Memory B cell (primary cell): Measurements from ENCODE around the gene SUPT3H.
"Not testable (repeated sequence)": the region's sequence is repeated elsewhere in the genome, so short reads cannot be mapped to it uniquely, and the experiment has no call there.

Experiments
- ATAC-seq: fragments of 150-1000 bp; cut with Tn5 transposase; 2 replicates; pipeline ENCODE4 v1.10.0; 2021; ENCODE audit warnings: low read depth, mild to moderate bottlenecking, moderate library complexity
- DNase-seq, 2 donors: peaks; one replicate each; pipeline ENCODE4 v3.0.0; 2022; ENCODE audit warnings: low spot score in 2 of 2
- H3K27ac Mint-ChIP-seq: one replicate; pipeline ENCODE4 v1.8.0; 2022; ENCODE audit warnings: mild to moderate bottlenecking, moderate library complexity, mixed read lengths
- H3K27me3 Mint-ChIP-seq: one replicate; pipeline ENCODE4 v1.8.0; 2022; ENCODE audit warnings: mixed read lengths
- H3K36me3 Mint-ChIP-seq: one replicate; pipeline ENCODE4 v1.8.0; 2022; ENCODE audit warnings: mild to moderate bottlenecking, mixed read lengths
- H3K4me1 Mint-ChIP-seq: one replicate; pipeline ENCODE4 v1.8.0; 2022; ENCODE audit warnings: mixed read lengths
- H3K4me3 Mint-ChIP-seq: one replicate; pipeline ENCODE4 v1.8.0; 2022; ENCODE audit warnings: mild to moderate bottlenecking, moderate library complexity, mixed read lengths
- H3K9me3 Mint-ChIP-seq: one replicate; pipeline ENCODE4 v1.8.0; 2022; ENCODE audit warnings: mixed read lengths

SUPT3H gene

DNA sequence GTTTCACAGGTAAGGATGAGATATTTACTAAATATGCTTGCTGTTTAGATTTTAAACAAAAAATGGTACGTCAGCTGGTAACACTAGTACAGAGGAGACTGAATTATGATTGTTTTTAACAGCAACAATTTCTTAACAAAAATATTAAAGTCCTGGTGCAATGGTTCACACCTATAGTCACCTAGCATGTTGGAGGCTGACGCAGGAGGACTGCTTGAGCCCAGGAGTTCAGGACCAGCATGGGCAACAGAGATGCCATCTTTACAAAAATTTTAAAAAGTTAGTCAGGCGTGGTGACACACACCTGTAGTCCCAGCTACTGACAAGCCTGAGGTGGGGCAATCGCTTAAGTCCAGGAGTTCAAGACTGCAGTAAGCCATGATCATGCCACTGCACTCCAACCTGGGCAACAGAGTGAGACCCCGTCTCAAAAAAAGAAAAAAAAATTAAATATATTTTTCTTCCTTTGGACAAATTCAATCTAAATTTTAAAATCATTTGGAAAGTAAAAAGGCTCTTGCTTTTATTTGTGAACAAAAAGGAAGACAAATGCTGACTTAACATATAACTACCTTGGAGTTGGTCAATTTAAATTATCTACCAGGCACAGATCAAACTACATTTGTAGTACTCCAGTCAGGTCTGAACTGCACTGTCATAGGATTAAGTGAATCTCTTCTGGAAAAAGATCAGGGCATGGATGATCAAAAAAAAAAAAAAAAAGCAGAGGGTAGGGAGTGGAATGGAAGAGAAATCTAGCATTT, 87.8 kb downstream of the SUPT3H start:
- H3K9me3 Mint-ChIP-seq: peaks cover 7% of the 10 kb centered on the region
- H3K4me3 Mint-ChIP-seq: no peak overlapping the region
- no peak for DNase-seq
- H3K27ac Mint-ChIP-seq: no peak overlapping the region
- peaks cover 6% of the 10 kb centered on the region for H3K36me3 Mint-ChIP-seq
- no peak for ATAC-seq
- H3K27me3 Mint-ChIP-seq: no peaks in the 10 kb centered on the region
- peaks cover 9% of the 10 kb centered on the region for H3K4me1 Mint-ChIP-seq

DNA sequence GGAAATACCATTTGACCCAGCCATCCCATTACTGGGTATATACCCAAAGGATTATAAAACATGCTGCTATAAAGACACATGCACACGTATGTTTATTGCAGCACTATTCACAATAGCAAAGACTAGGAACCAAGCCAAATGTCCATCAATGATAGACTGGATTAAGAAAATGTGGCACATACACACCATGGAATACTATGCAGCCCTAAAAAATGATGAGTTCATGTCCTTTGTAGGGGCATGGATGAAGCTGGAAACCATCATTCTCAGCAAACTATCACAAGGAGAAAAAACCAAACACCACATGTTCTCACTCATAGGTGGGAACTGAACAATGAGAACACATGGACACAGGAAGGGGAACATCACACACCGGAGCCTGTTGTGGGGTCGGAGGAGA, 91.0 kb downstream of the SUPT3H start:
- not testable (repeated sequence) for H3K4me3 Mint-ChIP-seq, DNase-seq, H3K9me3 Mint-ChIP-seq, H3K27me3 Mint-ChIP-seq, H3K4me1 Mint-ChIP-seq, H3K27ac Mint-ChIP-seq, ATAC-seq
- peaks cover 21% of the 10 kb centered on the region for H3K36me3 Mint-ChIP-seq

DNA sequence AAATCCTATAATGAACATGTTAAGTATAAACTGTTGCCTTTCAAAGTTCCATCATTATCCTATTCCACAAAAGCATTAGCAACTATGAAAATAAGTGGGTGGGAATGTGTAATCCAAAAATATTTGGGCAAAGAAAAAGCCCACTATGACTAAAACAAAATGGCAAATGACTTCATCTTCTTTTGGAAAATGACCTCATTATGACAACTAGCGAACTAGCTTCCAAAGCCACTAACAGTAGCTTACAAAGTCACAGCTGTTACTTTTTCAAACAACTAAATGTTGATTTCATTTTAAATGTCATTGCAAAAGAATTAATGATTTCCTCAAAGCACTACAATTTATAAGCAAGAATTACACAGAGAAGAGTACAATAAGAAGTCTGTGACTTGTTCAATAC, 99.4 kb downstream of the SUPT3H start:
- Mint-ChIP-seq H3K4me1 (no peaks in the 10 kb centered on the region), H3K27me3 (no peaks in the 10 kb centered on the region), H3K4me3 (no peak overlapping the region), H3K27ac (no peak overlapping the region), H3K36me3 (peaks cover 18% of the 10 kb centered on the region), H3K9me3 (peaks cover 3% of the 10 kb centered on the region)
- DNase-seq: no peak
- ATAC-seq: no peak

DNA sequence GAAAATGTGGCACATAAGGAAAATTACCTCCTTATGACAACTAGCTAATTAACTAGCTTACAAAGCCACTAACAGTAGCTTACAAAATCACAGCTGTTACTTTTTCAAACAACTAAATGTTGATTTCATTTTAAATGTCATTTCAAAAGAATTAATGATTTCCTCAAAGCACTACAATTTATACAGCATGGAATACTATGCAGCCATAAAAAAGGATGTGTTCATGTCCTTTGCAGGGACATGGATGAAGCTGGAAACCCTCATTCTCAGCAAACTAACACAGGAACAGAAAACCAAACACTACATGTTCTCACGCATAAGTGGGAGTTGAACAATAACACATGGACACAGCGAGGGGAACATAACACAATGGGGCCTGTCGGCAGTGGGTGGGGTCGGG, 100.0 kb downstream of the SUPT3H start:
- not testable (repeated sequence) for DNase-seq, H3K4me1 Mint-ChIP-seq, H3K9me3 Mint-ChIP-seq, H3K27ac Mint-ChIP-seq, ATAC-seq, H3K4me3 Mint-ChIP-seq, H3K27me3 Mint-ChIP-seq
- H3K36me3 Mint-ChIP-seq: peaks cover 20% of the 10 kb centered on the region

DNA sequence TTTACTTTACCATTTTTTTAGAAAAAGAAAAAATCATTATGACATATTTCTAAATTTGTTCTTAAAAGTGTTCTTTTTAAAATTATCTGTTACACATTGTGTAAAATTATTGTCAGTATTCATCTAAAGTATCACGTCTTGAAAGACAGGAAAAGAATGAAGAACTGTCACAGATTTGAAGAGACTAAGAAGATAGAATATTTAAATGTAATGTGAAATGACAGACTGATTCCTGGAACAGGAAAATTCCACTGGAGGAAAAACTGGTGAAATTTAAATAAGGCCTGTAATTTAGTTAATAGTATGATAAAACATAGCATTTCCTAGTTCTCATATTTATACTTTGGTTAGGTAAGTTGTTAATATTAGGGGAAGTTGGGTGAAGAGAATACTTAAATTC, 102.4 kb downstream of the SUPT3H start:
- peaks cover 27% of the 10 kb centered on the region for H3K36me3 Mint-ChIP-seq
- no peaks in the 10 kb centered on the region for H3K27me3 Mint-ChIP-seq
- H3K4me1 Mint-ChIP-seq: no peaks in the 10 kb centered on the region
- H3K9me3 Mint-ChIP-seq: peaks cover 9% of the 10 kb centered on the region
- DNase-seq (no peak), ATAC-seq (no peak)
- no peak overlapping the region for H3K27ac Mint-ChIP-seq
- H3K4me3 Mint-ChIP-seq: no peak overlapping the region

DNA sequence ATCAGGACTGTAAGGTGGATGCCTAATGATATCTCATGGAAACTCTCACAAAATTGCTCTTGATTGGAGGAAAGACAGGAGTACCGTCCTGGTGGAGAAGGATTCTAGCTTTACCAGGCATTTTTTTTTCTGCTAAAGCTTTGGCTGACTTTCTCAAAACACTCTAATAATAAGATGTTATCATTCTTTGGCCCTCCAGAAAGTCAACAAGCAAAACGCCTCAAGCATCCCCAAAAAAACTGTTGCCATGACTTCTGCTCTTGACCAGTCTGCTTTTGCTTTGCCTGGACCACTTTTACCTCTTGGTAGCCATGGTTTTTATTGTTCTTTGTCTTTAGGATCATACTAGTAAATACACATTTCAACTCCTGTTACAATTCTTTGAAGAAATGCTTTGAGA, 105.1 kb downstream of the SUPT3H start:
- peaks cover 20% of the 10 kb centered on the region for H3K36me3 Mint-ChIP-seq
- H3K27ac Mint-ChIP-seq: no peak overlapping the region
- H3K4me1 Mint-ChIP-seq: peaks cover under 1% of the 10 kb centered on the region
- ATAC-seq: no peak
- H3K9me3 Mint-ChIP-seq: peaks cover 7% of the 10 kb centered on the region
- no peak overlapping the region for H3K4me3 Mint-ChIP-seq
- no peaks in the 10 kb centered on the region for H3K27me3 Mint-ChIP-seq
- DNase-seq: no peak

DNA sequence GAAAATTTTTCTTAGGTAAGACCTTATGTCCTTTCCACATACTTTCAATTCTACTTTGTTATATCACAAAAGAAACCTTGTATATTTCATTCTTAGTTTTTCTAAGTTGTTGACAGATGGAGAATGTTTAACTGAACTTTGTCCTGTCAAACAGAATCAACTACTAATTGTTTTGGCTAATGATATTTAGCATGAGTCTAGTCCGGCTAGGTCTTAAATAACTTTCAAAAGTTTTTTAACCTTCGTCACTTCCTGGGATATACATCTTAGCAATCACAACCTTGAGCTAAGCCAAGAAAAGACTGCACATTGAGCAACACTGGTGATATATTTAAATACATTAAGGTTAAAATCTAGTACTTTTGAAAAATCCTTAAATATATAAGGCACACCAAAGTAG, 112.5 kb downstream of the SUPT3H start:
- DNase-seq: no peak
- H3K27me3 Mint-ChIP-seq: no peaks in the 10 kb centered on the region
- no peak overlapping the region for H3K27ac Mint-ChIP-seq
- H3K9me3 Mint-ChIP-seq: no peaks in the 10 kb centered on the region
- peaks cover 12% of the 10 kb centered on the region for H3K36me3 Mint-ChIP-seq
- H3K4me1 Mint-ChIP-seq: peaks cover 5% of the 10 kb centered on the region
- no peak overlapping the region for H3K4me3 Mint-ChIP-seq
- ATAC-seq: no peak

DNA sequence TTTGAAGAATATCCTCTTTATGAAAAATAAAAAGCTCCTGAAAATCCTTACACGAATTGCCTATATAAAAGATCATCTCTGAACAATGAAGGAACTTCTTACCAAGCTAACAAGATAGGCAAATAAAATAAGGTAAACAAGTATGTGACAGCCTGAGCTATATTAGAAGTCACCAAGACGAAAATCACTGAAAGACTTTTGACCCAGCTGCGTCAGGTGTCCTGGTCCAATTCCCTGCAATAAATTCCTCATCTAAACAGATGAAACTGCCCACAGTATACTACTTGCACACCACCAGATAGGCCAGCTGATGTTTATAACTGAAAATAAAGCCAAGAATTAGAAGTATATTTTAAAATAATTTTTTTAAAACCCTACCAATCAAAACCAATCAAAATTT, 117.0 kb downstream of the SUPT3H start:
- H3K4me3 Mint-ChIP-seq: no peak overlapping the region
- no peak for DNase-seq
- no peak overlapping the region for H3K27ac Mint-ChIP-seq
- peaks cover 12% of the 10 kb centered on the region for H3K36me3 Mint-ChIP-seq
- no peak for ATAC-seq
- peaks cover 3% of the 10 kb centered on the region for H3K4me1 Mint-ChIP-seq
- H3K27me3 Mint-ChIP-seq: no peaks in the 10 kb centered on the region
- no peaks in the 10 kb centered on the region for H3K9me3 Mint-ChIP-seq

DNA sequence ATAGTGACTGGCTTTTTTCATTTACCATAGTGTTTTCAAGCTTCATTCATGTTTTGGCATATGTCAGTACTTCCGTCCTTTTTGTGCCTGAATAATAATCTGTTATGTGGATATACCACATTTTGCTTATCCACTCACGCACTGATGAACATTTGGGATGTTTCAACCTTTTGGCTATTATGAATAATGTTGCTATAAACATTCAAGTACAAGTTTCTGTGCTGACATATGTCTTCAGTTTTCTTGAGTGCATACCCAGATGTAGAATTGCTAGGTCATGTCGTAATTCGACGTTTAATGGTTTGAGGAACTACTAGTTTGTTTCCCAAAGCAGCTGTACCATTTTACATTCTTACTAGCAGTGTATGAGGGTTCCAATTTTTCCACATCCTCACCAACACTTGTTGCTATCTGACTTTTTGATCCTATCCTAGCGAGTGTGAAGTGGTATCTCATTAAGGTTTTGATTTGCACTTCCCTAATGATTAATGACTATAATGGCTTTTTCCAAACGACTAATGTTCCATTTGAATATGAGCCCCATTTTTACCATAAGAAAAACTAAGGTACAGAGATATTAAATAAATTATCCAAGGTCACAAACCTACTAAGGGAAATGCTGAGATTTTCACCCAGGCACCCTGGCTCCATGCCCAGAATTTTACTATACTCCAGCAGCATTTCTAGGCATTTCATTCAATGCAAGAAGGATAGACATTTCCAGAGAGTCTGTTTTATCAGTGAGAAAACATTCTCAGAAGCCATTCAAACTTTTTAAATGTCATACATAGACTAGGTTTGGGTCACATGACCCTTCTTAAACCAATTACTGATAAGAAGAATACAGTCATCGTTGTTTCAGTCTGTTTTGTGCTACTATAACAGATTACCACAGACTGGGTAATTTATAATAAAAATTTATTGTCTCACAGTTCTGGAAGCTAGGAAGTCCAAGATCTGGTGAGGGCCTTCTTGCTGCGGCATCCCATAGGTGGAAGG, 120.7 kb downstream of the SUPT3H start:
- DNase-seq: no peak
- Mint-ChIP-seq H3K27ac (no peak overlapping the region), H3K9me3 (no peaks in the 10 kb centered on the region), H3K36me3 (peaks cover 5% of the 10 kb centered on the region), H3K27me3 (no peaks in the 10 kb centered on the region), H3K4me1 (no peaks in the 10 kb centered on the region), H3K4me3 (no peak overlapping the region)
- ATAC-seq: no peak

DNA sequence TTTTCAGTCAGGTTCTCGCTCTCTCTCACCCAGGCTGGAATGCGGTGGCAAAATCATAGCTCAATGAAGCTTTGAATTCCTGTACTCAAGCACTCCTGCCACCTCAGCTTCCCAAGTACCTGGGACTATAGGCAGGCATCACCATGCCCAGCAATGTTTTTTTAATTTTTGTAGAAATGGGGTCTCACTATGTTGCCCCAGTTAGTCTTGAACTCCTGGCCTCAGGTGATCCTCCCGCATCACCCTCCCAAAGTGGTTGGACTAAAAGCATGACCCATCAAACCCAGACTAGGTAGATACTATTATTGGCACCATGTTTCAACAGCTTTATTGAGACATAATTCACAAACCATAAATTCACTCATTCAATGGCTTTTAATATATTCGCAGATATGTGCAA, 122.3 kb downstream of the SUPT3H start:
- no peaks in the 10 kb centered on the region for H3K27me3 Mint-ChIP-seq
- H3K36me3 Mint-ChIP-seq: peaks cover 1% of the 10 kb centered on the region
- ATAC-seq: no peak
- no peak for DNase-seq
- H3K9me3 Mint-ChIP-seq: no peaks in the 10 kb centered on the region
- no peak overlapping the region for H3K4me3 Mint-ChIP-seq
- H3K27ac Mint-ChIP-seq: no peak overlapping the region
- no peaks in the 10 kb centered on the region for H3K4me1 Mint-ChIP-seq

DNA sequence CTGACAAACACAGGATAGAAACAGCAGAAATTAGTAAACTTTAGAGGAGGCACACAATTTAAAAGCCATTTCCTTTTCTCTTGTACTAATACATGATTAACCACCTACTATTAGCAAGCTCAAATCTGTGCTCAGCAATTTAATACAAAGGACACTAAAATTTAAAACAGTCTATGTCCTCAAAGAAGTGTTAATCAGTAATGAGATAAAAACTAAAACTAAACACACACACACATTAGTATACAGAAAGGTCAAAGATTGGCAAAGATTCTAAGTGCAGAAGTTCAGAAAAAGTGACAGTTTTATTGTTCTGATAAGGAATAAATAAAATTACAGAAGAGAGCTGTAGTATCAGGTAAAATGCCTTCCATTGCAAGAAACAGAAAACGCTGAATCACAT, 123.5 kb downstream of the SUPT3H start:
- DNase-seq (no peak), ATAC-seq (no peak)
- Mint-ChIP-seq H3K27me3 (no peaks in the 10 kb centered on the region), H3K4me3 (no peak overlapping the region), H3K36me3 (peaks cover 5% of the 10 kb centered on the region), H3K27ac (no peak overlapping the region), H3K4me1 (no peaks in the 10 kb centered on the region), H3K9me3 (no peaks in the 10 kb centered on the region)

DNA sequence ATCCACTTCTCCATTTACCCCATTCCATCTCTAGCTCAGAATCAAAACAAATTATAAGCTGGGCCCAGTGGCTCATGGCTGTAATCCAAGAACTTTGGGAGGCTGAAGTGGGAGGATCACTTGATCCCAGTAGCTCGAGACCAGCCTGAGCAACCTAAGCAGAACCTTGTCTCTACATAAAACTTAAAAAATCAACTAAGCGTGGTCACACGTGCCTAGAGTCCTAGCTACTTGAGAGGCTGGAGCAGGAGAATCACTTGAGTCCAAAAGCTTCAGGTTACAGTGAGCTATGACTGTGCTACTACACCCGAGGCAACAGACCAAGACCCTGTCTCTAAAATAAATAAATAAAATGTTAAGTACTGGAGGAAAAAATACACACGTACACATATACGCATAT, 124.3 kb downstream of the SUPT3H start:
- Mint-ChIP-seq H3K9me3 (no peaks in the 10 kb centered on the region), H3K27ac (no peak overlapping the region), H3K4me1 (no peaks in the 10 kb centered on the region), H3K27me3 (no peaks in the 10 kb centered on the region), H3K4me3 (no peak overlapping the region), H3K36me3 (peaks cover 6% of the 10 kb centered on the region)
- ATAC-seq (no peak), DNase-seq (no peak)

DNA sequence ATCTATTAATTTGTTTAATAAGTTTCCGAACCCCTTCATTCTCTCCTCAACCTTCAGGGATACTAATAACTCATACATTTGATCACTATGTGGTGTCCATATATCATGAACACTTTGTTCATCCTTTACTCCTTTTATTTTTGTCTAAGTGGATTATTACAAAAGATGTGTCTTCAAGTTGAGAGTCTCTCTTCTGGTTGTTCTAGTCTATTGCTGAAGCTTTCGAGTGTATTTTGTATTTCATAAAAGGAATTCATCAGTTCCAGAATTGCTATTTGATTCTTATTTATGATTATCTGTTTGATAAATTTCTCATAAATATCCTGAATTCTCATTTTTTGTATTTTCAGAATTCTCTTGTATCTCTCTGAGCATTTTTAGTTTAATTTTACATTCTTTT, 146.1 kb downstream of the SUPT3H start:
- H3K4me3 Mint-ChIP-seq: no peak overlapping the region
- peaks cover 20% of the 10 kb centered on the region for H3K36me3 Mint-ChIP-seq
- H3K4me1 Mint-ChIP-seq: no peaks in the 10 kb centered on the region
- H3K9me3 Mint-ChIP-seq: peaks cover 11% of the 10 kb centered on the region
- no peak overlapping the region for H3K27ac Mint-ChIP-seq
- DNase-seq (no peak), ATAC-seq (no peak)
- H3K27me3 Mint-ChIP-seq: no peaks in the 10 kb centered on the region

DNA sequence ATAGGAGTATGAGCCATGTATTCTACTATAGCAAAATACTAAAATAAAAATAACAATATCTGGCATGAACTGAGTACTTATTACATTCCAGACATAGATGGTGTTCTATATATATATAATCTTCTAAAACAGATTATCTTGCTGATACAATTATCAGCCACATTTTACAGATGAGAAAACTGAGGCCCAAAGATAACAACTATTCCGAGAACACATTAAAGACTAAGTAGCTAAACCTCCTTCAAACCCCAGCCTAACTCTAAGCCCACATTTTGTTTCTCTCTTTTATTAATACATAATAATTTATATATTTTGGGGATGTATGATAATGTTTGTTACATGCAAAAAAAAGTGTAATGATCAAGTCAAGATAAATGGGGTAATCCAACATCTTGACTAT, 148.3 kb downstream of the SUPT3H start:
- no peak overlapping the region for H3K27ac Mint-ChIP-seq
- no peaks in the 10 kb centered on the region for H3K4me1 Mint-ChIP-seq
- no peak for DNase-seq
- H3K4me3 Mint-ChIP-seq: no peak overlapping the region
- H3K36me3 Mint-ChIP-seq: peaks cover 20% of the 10 kb centered on the region
- ATAC-seq: no peak
- H3K9me3 Mint-ChIP-seq: peaks cover 11% of the 10 kb centered on the region
- no peaks in the 10 kb centered on the region for H3K27me3 Mint-ChIP-seq
